Measurements from ENCODE around the gene NCOA3.

The NCOA3 gene

DNA sequence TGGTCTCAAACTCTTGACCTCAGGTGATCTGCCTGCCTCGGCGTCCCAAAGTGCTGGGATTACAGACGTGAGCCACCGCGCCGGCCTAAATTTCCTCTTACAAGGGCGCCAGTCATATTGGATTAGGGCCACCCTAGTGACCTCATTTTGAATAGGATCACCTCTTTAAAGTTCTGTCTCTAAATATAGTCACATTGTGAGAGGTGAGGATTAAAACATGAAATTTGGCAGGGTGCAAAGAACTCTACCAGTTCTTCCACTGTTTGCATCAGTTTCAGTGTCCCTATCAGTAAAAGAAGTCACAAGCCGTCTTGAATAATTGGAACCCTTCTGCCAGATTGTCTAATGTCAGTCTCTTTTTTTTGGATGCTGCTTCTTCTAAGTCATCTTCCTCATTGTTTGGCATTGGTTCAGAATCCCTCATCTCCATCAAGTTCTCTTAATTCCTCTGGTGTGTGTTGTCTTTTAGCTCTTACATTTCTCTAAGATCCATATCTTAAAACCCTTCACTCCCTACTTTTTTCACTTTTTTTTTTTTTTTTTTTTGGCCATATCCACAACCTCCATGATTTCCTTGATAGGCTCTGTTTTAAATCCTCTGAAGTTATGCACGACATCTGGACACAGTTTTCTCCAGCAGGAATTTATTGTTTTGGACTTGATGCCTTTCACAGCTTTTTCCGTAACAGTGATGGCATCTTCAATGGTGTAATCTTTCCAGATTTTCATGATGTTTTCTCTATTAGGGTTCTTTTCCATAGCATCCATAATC lies 56.8 kb downstream of the NCOA3 start:
- TF ChIP-seq ZFP3 (CRISPR knock-in tag; IDR thresholded peaks at IDR 0.05) (no peak), ESRRG (CRISPR knock-in tag; IDR thresholded peaks at IDR 0.05) (no peak), GLIS3 (CRISPR knock-in tag; IDR thresholded peaks at IDR 0.05) (no peak), TOX (CRISPR knock-in tag; IDR thresholded peaks at IDR 0.05; ENCODE audit: borderline replicate concordance) (no peak), POU6F1 (CRISPR knock-in tag; IDR thresholded peaks at IDR 0.05; ENCODE audit: borderline replicate concordance, low read depth) (no peak), RARB (CRISPR knock-in tag; IDR thresholded peaks at IDR 0.05) (no peak), ISL1 (CRISPR knock-in tag; IDR thresholded peaks at IDR 0.05) (no peak; the same call in 1 of the 2 replicates), ARNTL (CRISPR knock-in tag; IDR thresholded peaks at IDR 0.05; ENCODE audit: borderline replicate concordance, low read depth) (no peak), SNAI2 (CRISPR knock-in tag; IDR thresholded peaks at IDR 0.05) (no peak)
- ATAC-seq, result peak; percentile 61

GRCh38 chr20:47559141-47559540 lies 57.5 kb downstream of the NCOA3 start:
- peak; percentile 50 for ATAC-seq
- no peak for TF ChIP-seq ZFP30 (CRISPR knock-in tag; IDR thresholded peaks at IDR 0.05)
- no peak for TF ChIP-seq ISL1 (CRISPR knock-in tag; IDR thresholded peaks at IDR 0.05)
- TF ChIP-seq ZC3H10 (CRISPR knock-in tag; IDR thresholded peaks at IDR 0.05), result no peak
- TF ChIP-seq TCF4 (CRISPR knock-in tag; IDR thresholded peaks at IDR 0.05; ENCODE audit: borderline replicate concordance), result no peak
- TF ChIP-seq, protein P1, sequence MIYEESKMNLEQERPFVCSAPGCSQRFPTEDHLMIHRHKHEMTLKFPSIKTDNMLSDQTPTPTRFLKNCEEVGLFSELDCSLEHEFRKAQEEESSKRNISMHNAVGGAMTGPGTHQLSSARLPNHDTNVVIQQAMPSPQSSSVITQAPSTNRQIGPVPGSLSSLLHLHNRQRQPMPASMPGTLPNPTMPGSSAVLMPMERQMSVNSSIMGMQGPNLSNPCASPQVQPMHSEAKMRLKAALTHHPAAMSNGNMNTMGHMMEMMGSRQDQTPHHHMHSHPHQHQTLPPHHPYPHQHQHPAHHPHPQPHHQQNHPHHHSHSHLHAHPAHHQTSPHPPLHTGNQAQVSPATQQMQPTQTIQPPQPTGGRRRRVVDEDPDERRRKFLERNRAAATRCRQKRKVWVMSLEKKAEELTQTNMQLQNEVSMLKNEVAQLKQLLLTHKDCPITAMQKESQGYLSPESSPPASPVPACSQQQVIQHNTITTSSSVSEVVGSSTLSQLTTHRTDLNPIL (CRISPR knock-in tag; IDR thresholded peaks at IDR 0.05; ENCODE audit: low read depth), result no peak
- no peak for TF ChIP-seq BACH2 (CRISPR knock-in tag; IDR thresholded peaks at IDR 0.05; ENCODE audit: borderline replicate concordance)
- TF ChIP-seq ZFP3 (CRISPR knock-in tag; IDR thresholded peaks at IDR 0.05), result no peak

DNA sequence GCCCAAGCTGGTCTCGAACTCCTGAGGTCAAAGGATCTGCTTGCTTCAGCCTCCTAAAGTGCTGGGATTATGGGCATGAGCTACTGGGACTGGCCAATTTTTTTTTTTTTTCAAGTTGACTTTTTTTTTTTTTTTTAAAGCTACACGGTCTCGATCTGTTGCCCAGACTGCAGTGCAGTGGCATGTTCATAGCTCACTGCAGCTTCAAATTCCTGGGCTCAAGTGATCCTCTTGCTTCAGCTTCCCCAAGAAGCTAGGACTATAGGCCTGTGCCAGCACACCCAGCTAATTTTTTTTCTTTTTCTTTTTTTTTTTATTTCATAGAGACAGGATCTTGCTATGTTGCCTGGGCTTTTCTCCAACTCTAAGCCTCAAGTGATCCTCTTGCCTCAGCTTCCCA lies 59.5 kb downstream of the NCOA3 start:
- TF ChIP-seq TOX (CRISPR knock-in tag; IDR thresholded peaks at IDR 0.05; ENCODE audit: borderline replicate concordance) (no peak), ISL1 (CRISPR knock-in tag; IDR thresholded peaks at IDR 0.05) (no peak), ESRRG (CRISPR knock-in tag; IDR thresholded peaks at IDR 0.05) (no peak), RARB (CRISPR knock-in tag; IDR thresholded peaks at IDR 0.05) (no peak), CSDC2 (CRISPR knock-in tag; IDR thresholded peaks at IDR 0.05) (no peak), OSR1 (CRISPR knock-in tag; IDR thresholded peaks at IDR 0.05) (no peak), SNAI2 (CRISPR knock-in tag; IDR thresholded peaks at IDR 0.05) (no peak), ZNF8 (CRISPR knock-in tag; IDR thresholded peaks at IDR 0.05) (no peak), ZNF565 (CRISPR knock-in tag; conservative IDR thresholded peaks at IDR 0.05; ENCODE audit: low read depth) (no peak)
- TF ChIP-seq, protein P1 (CRISPR knock-in tag; IDR thresholded peaks at IDR 0.05; ENCODE audit: low read depth), result no peak

DNA sequence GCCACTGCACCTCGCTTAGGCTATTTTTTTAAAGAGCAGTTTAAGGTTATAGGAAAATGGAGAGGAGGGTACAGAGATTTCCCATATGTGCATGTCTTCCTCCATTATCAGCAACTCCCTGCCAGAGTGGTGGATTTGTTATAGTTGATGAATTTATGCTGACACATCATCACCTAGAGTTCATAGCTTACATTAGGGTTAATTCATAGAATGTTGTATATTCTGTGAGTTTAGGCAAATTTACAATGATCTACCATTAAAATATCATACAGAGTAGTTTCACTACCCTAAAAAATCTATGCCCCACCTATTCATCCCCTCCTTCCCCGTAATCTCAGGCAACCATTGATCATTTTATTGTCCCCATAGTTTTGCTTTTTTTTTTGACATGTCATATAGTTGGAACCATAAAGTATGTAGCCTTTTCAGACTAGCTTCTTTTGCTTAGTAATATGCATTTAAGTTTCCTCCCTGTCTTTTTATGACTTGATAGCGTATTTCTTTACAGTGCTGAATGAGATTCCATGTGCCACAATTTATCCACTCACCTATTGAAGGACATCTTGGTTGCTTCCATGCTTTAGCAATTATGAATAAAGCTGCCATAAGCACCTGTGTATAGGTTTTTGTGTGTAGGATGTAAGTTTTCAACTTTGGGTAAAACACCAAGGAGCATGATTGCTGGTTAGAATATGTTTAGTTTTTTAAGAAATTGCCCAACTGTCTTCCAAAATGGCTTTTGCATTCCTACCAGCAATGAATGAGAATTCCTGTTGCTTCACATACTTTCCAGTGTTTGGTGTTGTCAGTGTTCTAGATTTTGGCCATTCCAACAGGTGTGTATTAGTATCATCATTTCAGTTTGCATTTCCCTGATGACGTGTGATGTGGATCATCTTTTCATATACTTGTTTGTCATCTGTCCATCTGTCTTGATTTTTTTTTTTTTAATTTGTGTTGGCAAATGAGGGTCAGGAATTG lies 60.2 kb downstream of the NCOA3 start:
- TF ChIP-seq ZNF8 (CRISPR knock-in tag; IDR thresholded peaks at IDR 0.05) (no peak), CSDC2 (CRISPR knock-in tag; IDR thresholded peaks at IDR 0.05) (no peak), ZNF565 (CRISPR knock-in tag; conservative IDR thresholded peaks at IDR 0.05; ENCODE audit: low read depth) (no peak), TCF4 (CRISPR knock-in tag; IDR thresholded peaks at IDR 0.05; ENCODE audit: borderline replicate concordance) (no peak), ZFP30 (CRISPR knock-in tag; IDR thresholded peaks at IDR 0.05) (no peak), SNAI2 (CRISPR knock-in tag; IDR thresholded peaks at IDR 0.05) (no peak), ESRRG (CRISPR knock-in tag; IDR thresholded peaks at IDR 0.05) (no peak), ZC3H10 (CRISPR knock-in tag; IDR thresholded peaks at IDR 0.05) (no peak), OSR1 (CRISPR knock-in tag; IDR thresholded peaks at IDR 0.05) (no peak), ARNTL (CRISPR knock-in tag; IDR thresholded peaks at IDR 0.05; ENCODE audit: borderline replicate concordance, low read depth) (no peak)
- ATAC-seq, result no peak

More for the DNA sequence above, 59.5 kb downstream of the NCOA3 start:
- peak; percentile 74 for ATAC-seq

DNA sequence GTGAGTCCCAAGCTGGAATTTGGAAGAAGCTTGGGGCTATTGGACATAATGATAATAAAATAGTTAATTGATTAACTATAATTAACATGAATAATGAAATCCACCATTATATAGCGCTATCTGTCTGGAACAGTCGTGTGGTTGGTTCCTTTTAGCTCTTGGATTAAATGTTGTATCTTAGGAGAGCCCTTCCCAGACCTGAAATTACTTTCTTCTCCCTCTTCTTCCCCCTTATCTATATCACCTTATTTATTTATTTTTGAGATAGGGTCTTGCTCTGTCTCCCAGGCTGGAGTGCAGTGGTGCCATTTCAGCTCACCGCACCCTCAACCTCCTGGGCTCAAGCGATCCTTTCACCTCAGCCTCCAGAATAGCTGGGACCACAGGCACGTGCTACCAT lies 64.6 kb downstream of the NCOA3 start:
- ATAC-seq, result no peak
- TF ChIP-seq OSR1 (CRISPR knock-in tag; IDR thresholded peaks at IDR 0.05), result no peak
- no peak for TF ChIP-seq TCF4 (CRISPR knock-in tag; IDR thresholded peaks at IDR 0.05; ENCODE audit: borderline replicate concordance)
- TF ChIP-seq ZNF565 (CRISPR knock-in tag; conservative IDR thresholded peaks at IDR 0.05; ENCODE audit: low read depth), result no peak
- TF ChIP-seq POU6F1 (CRISPR knock-in tag; IDR thresholded peaks at IDR 0.05; ENCODE audit: borderline replicate concordance, low read depth), result no peak
